Neural progenitor cell (in vitro differentiated cells): ENCODE data around the gene KLHL21. TPM values are rescaled to one million over a fixed set of nuclear protein-coding genes. Genes with fewer than 3 reads are reported as not detected.

Experiments used
- DNase-seq: peaks from one replicate; pipeline ENCODE4 v3.0.0-alpha.2; 2016; ENCODE audit warnings: low spot score
- H2AFZ ChIP-seq: fragments of 200-600 bp; sonication (generic); replicated peaks from 2 replicates; pipeline ENCODE4 v1.6.1; 2016; ENCODE audit warnings: antibody characterized with exemption
- H3F3A ChIP-seq: fragments of 200-600 bp; sonication (generic); 2 replicates; pipeline ENCODE4 v1.6.1; 2016; ENCODE audit warnings: antibody characterized with exemption, low read depth
- H3K27ac ChIP-seq: fragments of 200-600 bp; sonication (generic); 2 replicates; pipeline ENCODE4 v1.5.1; 2016; ENCODE audit warnings: mild to moderate bottlenecking
- H3K27me3 ChIP-seq: fragments of 200-600 bp; sonication (generic); 2 replicates; pipeline ENCODE4 v1.6.1; 2016; ENCODE audit warnings: mild to moderate bottlenecking, moderate library complexity
- H3K36me3 ChIP-seq: fragments of 200-600 bp; sonication (generic); 2 replicates; pipeline ENCODE4 v1.5.1; 2016
- H3K4me1 ChIP-seq: fragments of 200-600 bp; sonication (generic); 2 replicates; pipeline ENCODE4 v1.6.1; 2016; ENCODE audit warnings: mixed run types
- H3K4me2 ChIP-seq: fragments of 200-600 bp; sonication (generic); 2 replicates; pipeline ENCODE4 v1.6.1; 2016
- H3K4me3 ChIP-seq: fragments of 200-600 bp; sonication (generic); 2 replicates; pipeline ENCODE4 v1.5.1; 2016
- H3K79me2 ChIP-seq: fragments of 200-600 bp; sonication (generic); 2 replicates; pipeline ENCODE4 v1.6.1; 2016; ENCODE audit warnings: low read depth
- H3K9ac ChIP-seq: fragments of 200-600 bp; sonication (generic); 2 replicates; pipeline ENCODE4 v1.6.1; 2016
- H3K9me3 ChIP-seq: fragments of 200-600 bp; sonication (generic); 2 replicates; pipeline ENCODE4 v1.5.1; 2016; ENCODE audit warnings: low read depth
- H4K20me1 ChIP-seq: fragments of 200-600 bp; sonication (generic); 2 replicates; pipeline ENCODE4 v1.6.1; 2016; ENCODE audit warnings: low read depth
- H3K27ac Mint-ChIP-seq: 3 replicates; pipeline ENCODE4 v1.8.0; 2021; ENCODE audit warnings: mixed read lengths
- H3K27me3 Mint-ChIP-seq: 2 replicates; pipeline ENCODE4 v1.8.0; 2022; ENCODE audit warnings: low read depth, mild to moderate bottlenecking, inconsistent platforms, moderate library complexity, mixed read lengths; ENCODE audit not compliant: insufficient read depth
- H3K36me3 Mint-ChIP-seq: 3 replicates; pipeline ENCODE4 v1.8.0; 2021; ENCODE audit warnings: mixed read lengths
- H3K4me1 Mint-ChIP-seq: 3 replicates; pipeline ENCODE4 v1.8.0; 2021; ENCODE audit warnings: mixed read lengths
- H3K4me3 Mint-ChIP-seq: 3 replicates; pipeline ENCODE4 v1.8.0; 2021; ENCODE audit warnings: mild to moderate bottlenecking, moderate library complexity, mixed read lengths
- H3K9me3 Mint-ChIP-seq: 3 replicates; pipeline ENCODE4 v1.8.0; 2020; ENCODE audit warnings: mixed read lengths
- EZH2 ChIP-seq: fragments of 200-600 bp; sonication (generic); IDR thresholded peaks from 2 replicates; pipeline ENCODE4 v1.6.1; 2017; ENCODE audit warnings: antibody characterized with exemption, mild to moderate bottlenecking, moderate library complexity
- EZH2phosphoT487 ChIP-seq: fragments of 200-600 bp; sonication (generic); IDR thresholded peaks from 2 replicates; pipeline ENCODE4 v1.6.1; 2017; ENCODE audit warnings: antibody characterized with exemption
- total RNA-seq: library from RNA; depleted of rRNA; stranded (reverse); fragments of >200 nt; gene quantifications from 2 replicates; pipeline ENCODE4 v1.2.3, GENCODE V29; 2015; ENCODE audit warnings: low replicate concordance
- TF ChIP-seq, protein P1 (sequence below): fragments of 200-600 bp; sonication (generic); IDR thresholded peaks from 2 replicates; pipeline ENCODE4 v1.5.1; 2017; ENCODE audit warnings: antibody characterized with exemption, mild to moderate bottlenecking

KLHL21 gene
- total RNA-seq, 1 donor from 2014 or later: 4.8 TPM

DNA sequence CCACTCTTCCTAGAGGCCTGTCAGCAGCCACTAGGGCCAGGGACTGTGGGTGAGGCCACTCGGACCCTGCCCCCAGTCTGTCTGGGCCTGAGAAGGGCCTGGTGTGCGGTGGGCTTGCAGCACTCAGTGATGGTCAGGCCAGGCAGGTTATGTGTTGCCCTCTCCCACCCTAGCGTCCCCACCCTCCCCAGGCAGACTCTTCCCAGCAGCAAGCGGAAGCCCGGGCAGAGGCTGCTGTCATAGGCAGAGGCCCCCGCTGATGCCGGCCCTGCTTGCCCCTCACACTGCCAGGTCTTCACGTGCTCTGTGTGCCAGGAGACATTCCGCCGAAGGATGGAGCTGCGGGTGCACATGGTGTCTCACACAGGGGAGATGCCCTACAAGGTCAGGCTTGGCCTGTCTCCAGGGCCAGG is 16.3 kb downstream of the KLHL21 start:
- H2AFZ ChIP-seq: no peak overlapping the region

DNA sequence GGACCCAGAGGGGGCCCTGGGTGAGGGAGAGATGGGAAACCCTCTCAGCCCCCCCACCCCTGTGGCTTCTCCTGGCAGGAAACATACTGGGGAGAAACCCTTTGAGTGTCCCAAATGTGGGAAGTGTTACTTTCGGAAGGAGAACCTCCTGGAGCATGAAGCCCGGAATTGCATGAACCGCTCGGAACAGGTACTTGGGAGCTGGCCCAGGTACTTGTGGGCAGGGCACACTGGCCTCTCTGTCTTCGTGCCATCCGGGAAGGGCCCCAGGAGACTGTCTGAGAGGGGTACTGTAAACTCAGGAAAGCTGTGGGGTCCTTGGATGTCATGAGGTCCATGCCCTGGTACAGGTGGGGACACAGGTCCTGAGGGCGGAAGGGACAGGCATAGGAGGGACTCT is 16.8 kb downstream of the KLHL21 start:
- no peak overlapping the region for H3K4me2 ChIP-seq
- peaks cover 2% of the 10 kb centered on the region for H3F3A ChIP-seq
- no peak for DNase-seq
- H3K36me3 Mint-ChIP-seq: peaks cover 4% of the 10 kb centered on the region
- no peaks in the 10 kb centered on the region for H3K36me3 ChIP-seq
- no peaks in the 10 kb centered on the region for H3K9me3 Mint-ChIP-seq
- peaks cover 9% of the 10 kb centered on the region for H3K4me1 Mint-ChIP-seq
- H3K9me3 ChIP-seq: no peaks in the 10 kb centered on the region
- peaks cover 3% of the 10 kb centered on the region for H3K4me1 ChIP-seq
- peaks cover 8% of the 10 kb centered on the region for H4K20me1 ChIP-seq
- peaks cover 16% of the 10 kb centered on the region for H3K79me2 ChIP-seq
- no peak overlapping the region for H3K4me3 Mint-ChIP-seq
- no peak overlapping the region for H3K27ac Mint-ChIP-seq
- H3K4me3 ChIP-seq: no peak overlapping the region
- no peak for TF ChIP-seq EZH2phosphoT487
- TF ChIP-seq EZH2: no peak
- TF ChIP-seq, protein P1, sequence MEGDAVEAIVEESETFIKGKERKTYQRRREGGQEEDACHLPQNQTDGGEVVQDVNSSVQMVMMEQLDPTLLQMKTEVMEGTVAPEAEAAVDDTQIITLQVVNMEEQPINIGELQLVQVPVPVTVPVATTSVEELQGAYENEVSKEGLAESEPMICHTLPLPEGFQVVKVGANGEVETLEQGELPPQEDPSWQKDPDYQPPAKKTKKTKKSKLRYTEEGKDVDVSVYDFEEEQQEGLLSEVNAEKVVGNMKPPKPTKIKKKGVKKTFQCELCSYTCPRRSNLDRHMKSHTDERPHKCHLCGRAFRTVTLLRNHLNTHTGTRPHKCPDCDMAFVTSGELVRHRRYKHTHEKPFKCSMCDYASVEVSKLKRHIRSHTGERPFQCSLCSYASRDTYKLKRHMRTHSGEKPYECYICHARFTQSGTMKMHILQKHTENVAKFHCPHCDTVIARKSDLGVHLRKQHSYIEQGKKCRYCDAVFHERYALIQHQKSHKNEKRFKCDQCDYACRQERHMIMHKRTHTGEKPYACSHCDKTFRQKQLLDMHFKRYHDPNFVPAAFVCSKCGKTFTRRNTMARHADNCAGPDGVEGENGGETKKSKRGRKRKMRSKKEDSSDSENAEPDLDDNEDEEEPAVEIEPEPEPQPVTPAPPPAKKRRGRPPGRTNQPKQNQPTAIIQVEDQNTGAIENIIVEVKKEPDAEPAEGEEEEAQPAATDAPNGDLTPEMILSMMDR: no peak
- H3K27ac ChIP-seq: no peak overlapping the region
- H3K9ac ChIP-seq: no peak overlapping the region
- H3K27me3 Mint-ChIP-seq: peaks cover 4% of the 10 kb centered on the region
- H3K27me3 ChIP-seq: no peaks in the 10 kb centered on the region
- no peak overlapping the region for H2AFZ ChIP-seq

More for the DNA sequence above, 16.3 kb downstream of the KLHL21 start:
- no peak overlapping the region for H3K4me2 ChIP-seq
- H3F3A ChIP-seq: peaks cover 2% of the 10 kb centered on the region
- H3K4me1 ChIP-seq: no peaks in the 10 kb centered on the region
- Mint-ChIP-seq H3K27me3 (peaks cover 4% of the 10 kb centered on the region), H3K9me3 (no peaks in the 10 kb centered on the region), H3K27ac (no peak overlapping the region), H3K4me1 (peaks cover 5% of the 10 kb centered on the region), H3K36me3 (peaks cover 4% of the 10 kb centered on the region), H3K4me3 (no peak overlapping the region)
- H3K36me3 ChIP-seq: no peaks in the 10 kb centered on the region
- H3K9ac ChIP-seq: no peak overlapping the region
- no peaks in the 10 kb centered on the region for H3K9me3 ChIP-seq
- H3K79me2 ChIP-seq: peaks cover 11% of the 10 kb centered on the region
- no peak overlapping the region for H3K4me3 ChIP-seq
- no peak for DNase-seq
- H3K27me3 ChIP-seq: no peaks in the 10 kb centered on the region
- no peak overlapping the region for H3K27ac ChIP-seq
- TF ChIP-seq EZH2phosphoT487: no peak
- TF ChIP-seq, protein P1: no peak
- no peak for TF ChIP-seq EZH2
- H4K20me1 ChIP-seq: peaks cover 4% of the 10 kb centered on the region

- Histone ChIP-seq H3K36me3 (no peaks in the 10 kb centered on the region), H3F3A (peaks cover 5% of the 10 kb centered on the region), H3K27ac (no peak overlapping the region), H3K9ac (no peak overlapping the region), H2AFZ (no peak overlapping the region), H4K20me1 (peaks cover 14% of the 10 kb centered on the region), H3K9me3 (no peaks in the 10 kb centered on the region), H3K4me1 (peaks cover 8% of the 10 kb centered on the region), H3K27me3 (no peaks in the 10 kb centered on the region), H3K79me2 (peaks cover 23% of the 10 kb centered on the region), H3K4me2 (no peak overlapping the region), H3K4me3 (no peak overlapping the region)
- peak overlapping the region; percentile 27 for H3K27ac Mint-ChIP-seq
- peaks cover 4% of the 10 kb centered on the region for H3K36me3 Mint-ChIP-seq
- TF ChIP-seq EZH2 (no peak), EZH2phosphoT487 (no peak)
- TF ChIP-seq, protein P1: no peak
- H3K4me1 Mint-ChIP-seq: peaks cover 14% of the 10 kb centered on the region
- no peak for DNase-seq
- peaks cover 2% of the 10 kb centered on the region for H3K27me3 Mint-ChIP-seq
- no peaks in the 10 kb centered on the region for H3K9me3 Mint-ChIP-seq
- peak overlapping the region; percentile 44 for H3K4me3 Mint-ChIP-seq
Measured at GRCh38 chr1:6585081-6585722, 17.5 kb downstream of the KLHL21 start.
